GM18909 (cell line): ENCODE data around the gene CD3D.
"Not testable (repeated sequence)": the region's sequence is repeated elsewhere in the genome, so short reads cannot be mapped to it uniquely, and the experiment has no call there.

ENCODE experiments used
- ATAC-seq: cut with Tn5 transposase; IDR thresholded peaks from one replicate; pipeline ENCODE4 v1.9.1; 2021; ENCODE audit warnings: mild to moderate bottlenecking; ENCODE audit not compliant: unreplicated experiment, poor library complexity

Gene CD3D

GRCh38 chr11:118340449-118340848 is 2.1 kb downstream of the CD3D start:
- ATAC-seq = no peak

GRCh38 chr11:118339281-118339961 is 3.1 kb downstream of the CD3D start:
- no peak for ATAC-seq

GRCh38 chr11:118338637-118339061 is 3.9 kb downstream of the CD3D start:
- ATAC-seq = no peak

- ATAC-seq = no peak
These were observed 7.8 kb downstream of the CD3D start for GRCh38 chr11:118334745-118335144.

GRCh38 chr11:118328745-118329144 is 13.8 kb downstream of the CD3D start:
- no peak for ATAC-seq

- no peak for ATAC-seq
These were observed 17.2 kb downstream of the CD3D start for GRCh38 chr11:118325283-118325682.

- no peak for ATAC-seq
These were observed 19.8 kb downstream of the CD3D start for GRCh38 chr11:118322721-118323120.

- ATAC-seq = no peak
These were observed 21.0 kb downstream of the CD3D start for GRCh38 chr11:118321386-118322082.

GRCh38 chr11:118320515-118320914 is 22.0 kb downstream of the CD3D start:
- ATAC-seq = no peak

GRCh38 chr11:118319337-118319707 is 23.2 kb downstream of the CD3D start:
- ATAC-seq = no peak

GRCh38 chr11:118318581-118319336 is 23.7 kb downstream of the CD3D start:
- no peak for ATAC-seq

GRCh38 chr11:118318124-118318523 is 24.4 kb downstream of the CD3D start:
- no peak for ATAC-seq

GRCh38 chr11:118314988-118315411 is 27.5 kb downstream of the CD3D start:
- ATAC-seq = no peak

GRCh38 chr11:118313242-118313641 is 29.3 kb downstream of the CD3D start:
- ATAC-seq = no peak

GRCh38 chr11:118312328-118312727 is 30.2 kb downstream of the CD3D start:
- ATAC-seq = no peak

- no peak for ATAC-seq
These were observed 31.0 kb downstream of the CD3D start for GRCh38 chr11:118311518-118311917.

GRCh38 chr11:118310781-118311485 is 31.6 kb downstream of the CD3D start:
- ATAC-seq = no peak

GRCh38 chr11:118310271-118310670 is 32.2 kb downstream of the CD3D start:
- ATAC-seq = no peak

- not testable (repeated sequence) for ATAC-seq
These were observed 33.4 kb downstream of the CD3D start for GRCh38 chr11:118308995-118309528.

GRCh38 chr11:118306556-118306955 is 35.9 kb downstream of the CD3D start:
- ATAC-seq = no peak
